Esophagus (tissue), 2 donors: ENCODE results near the gene SLC35F3. TPM values are rescaled to one million over a fixed set of nuclear protein-coding genes. Genes with fewer than 3 reads are reported as not detected.

ENCODE experiments used
- H3K27ac ChIP-seq, 2 donors: one replicate each; pipeline ENCODE4 v1.5.1; 2013; ENCODE audit warnings: low read depth in 2 of 2, mild to moderate bottlenecking in 2 of 2, inconsistent platforms in 1 of 2, low read length in 1 of 2, moderate library complexity in 1 of 2
- H3K27me3 ChIP-seq, 2 donors: one replicate each; pipeline ENCODE4 v1.6.1; 2013; ENCODE audit warnings: low read length in 2 of 2, control low read depth in 1 of 2, mild to moderate bottlenecking in 1 of 2; ENCODE audit not compliant: insufficient read depth in 2 of 2, control insufficient read depth in 1 of 2
- H3K36me3 ChIP-seq, 2 donors: one replicate each; pipeline ENCODE4 v1.6.1; 2013; ENCODE audit warnings: low read length in 1 of 2; ENCODE audit not compliant: control insufficient read depth in 2 of 2, insufficient read depth in 2 of 2
- H3K4me1 ChIP-seq, 2 donors: one replicate each; pipeline ENCODE4 v1.6.1; 2013; ENCODE audit warnings: low read length in 1 of 2; ENCODE audit not compliant: control insufficient read depth in 2 of 2, insufficient read depth in 2 of 2
- H3K4me3 ChIP-seq, 2 donors: one replicate each; pipeline ENCODE4 v1.5.1; 2013; ENCODE audit warnings: low read length in 2 of 2, mild to moderate bottlenecking in 2 of 2, low read depth in 1 of 2, moderate library complexity in 1 of 2
- H3K9me3 ChIP-seq, 2 donors: one replicate each; pipeline ENCODE4 v1.6.1; 2013; ENCODE audit warnings: mild to moderate bottlenecking in 2 of 2, low read depth in 1 of 2, low read length in 1 of 2, moderate library complexity in 1 of 2; ENCODE audit not compliant: control insufficient read depth in 2 of 2, insufficient read depth in 1 of 2
- WGBS, 2 donors: extraction: QIAGEN DNeasy Blood & Tissue Kit; methylation state at CpG; one replicate each; pipeline ENCODE4 v1.1.7; 2013; 5-methylcytosine and 5-hydroxymethylcytosine counted together
- polyA plus RNA-seq, 2 donors: library from polyadenylated mRNA; stranded (reverse); fragments of 200-250 nt; gene quantifications; one replicate each; pipeline ENCODE4 v1.2.3, GENCODE V29; 2013
- donor health status: healthy with polysubstance abuse.
- donor health status: Bipolar disorder and iron deficiency.

SLC35F3 gene
- polyA plus RNA-seq, 2 donors, result 0.24 to 0.69 TPM

- WGBS, 2 donors, result 82 to 86% methylated on average over 3 of the region's 3 CpGs
Measured at GRCh38 chr1:234361102-234361603, 456.7 kb downstream of the SLC35F3 start.

GRCh38 chr1:234362558-234362957 is 458.1 kb downstream of the SLC35F3 start:
- Histone ChIP-seq H3K36me3 (no peaks in the 10 kb centered on the region), H3K4me3 (no peak overlapping the region), H3K4me1 (no peaks in the 10 kb centered on the region), H3K27me3 (no peaks in the 10 kb centered on the region), H3K27ac (no peak overlapping the region), H3K9me3 (no peaks in the 10 kb centered on the region)
- 73 to 85% methylated on average over 2 of the region's 2 CpGs for WGBS, 2 donors

More at GRCh38 chr1:234361102-234361603, 456.7 kb downstream of the SLC35F3 start:
- Histone ChIP-seq H3K36me3 (no peaks in the 10 kb centered on the region), H3K27ac (no peak overlapping the region), H3K4me3 (no peak overlapping the region), H3K27me3 (no peaks in the 10 kb centered on the region), H3K9me3 (no peaks in the 10 kb centered on the region), H3K4me1 (no peaks in the 10 kb centered on the region)

DNA sequence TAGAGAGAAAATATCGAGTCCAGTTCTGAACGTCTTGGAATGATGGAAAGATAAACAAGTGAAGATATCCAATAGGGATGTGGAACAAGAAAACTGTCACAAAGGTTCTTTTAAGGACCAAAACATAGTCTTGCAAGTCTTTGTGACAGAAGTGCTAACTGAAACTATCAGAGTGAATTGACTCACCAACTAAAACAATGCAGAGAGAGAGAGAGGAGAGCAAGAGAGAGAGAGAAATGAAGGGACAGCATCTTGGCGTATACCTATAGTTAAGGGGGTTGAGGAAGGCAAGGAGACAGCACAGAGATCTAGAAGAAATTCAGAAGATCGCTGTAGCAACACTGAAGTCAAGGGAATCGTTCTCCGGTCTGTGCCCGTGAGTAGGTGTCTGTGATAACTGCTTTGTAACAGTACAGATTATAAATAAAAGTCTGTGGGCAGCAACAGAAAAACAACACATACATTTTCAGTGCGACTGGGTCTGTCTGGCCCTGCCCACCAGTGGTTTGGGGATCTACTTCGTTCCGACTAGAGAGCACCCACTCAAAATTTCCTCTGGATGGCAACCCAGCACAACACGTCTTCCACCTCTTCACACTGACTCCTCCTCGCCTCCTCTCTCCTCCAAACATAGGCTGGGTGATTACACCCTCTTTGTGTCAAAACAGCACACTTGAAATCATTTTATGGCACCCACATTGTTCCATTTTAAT is 464.0 kb downstream of the SLC35F3 start:
- no peaks in the 10 kb centered on the region for H3K9me3 ChIP-seq
- WGBS, 2 donors, result 74 to 78% methylated on average over 12 of the region's 12 CpGs
- H3K27ac ChIP-seq, result no peak overlapping the region
- no peak overlapping the region for H3K4me3 ChIP-seq
- H3K36me3 ChIP-seq, result no peaks in the 10 kb centered on the region
- no peaks in the 10 kb centered on the region for H3K27me3 ChIP-seq
- no peaks in the 10 kb centered on the region for H3K4me1 ChIP-seq

DNA sequence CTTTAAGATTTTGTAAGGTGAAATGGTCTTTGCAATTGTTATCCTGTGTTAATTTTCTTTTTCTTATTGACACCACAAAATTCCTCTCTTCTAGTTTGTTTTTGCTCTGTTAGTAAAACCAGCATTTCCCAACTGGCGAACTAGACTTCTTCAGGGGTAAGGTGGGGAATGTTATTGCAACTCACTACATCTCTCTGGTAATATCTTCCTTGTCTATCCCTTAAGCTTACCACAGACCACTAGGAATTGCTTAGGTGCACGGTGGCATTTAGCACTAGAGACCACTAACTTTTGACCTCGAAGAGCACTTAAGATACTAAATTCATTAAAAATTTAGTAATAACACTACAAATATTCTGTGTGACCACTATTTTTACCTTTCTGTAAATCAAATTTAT is 464.6 kb downstream of the SLC35F3 start:
- H3K27ac ChIP-seq, result no peak overlapping the region

GRCh38 chr1:234369784-234370183 is 465.3 kb downstream of the SLC35F3 start:
- 48 to 64% methylated on average over 1 of the region's 1 CpG for WGBS, 2 donors
- Histone ChIP-seq H3K4me1 (no peaks in the 10 kb centered on the region), H3K36me3 (no peaks in the 10 kb centered on the region), H3K27ac (no peak overlapping the region), H3K4me3 (no peak overlapping the region), H3K27me3 (no peaks in the 10 kb centered on the region), H3K9me3 (no peaks in the 10 kb centered on the region)

More for the DNA sequence above, 464.6 kb downstream of the SLC35F3 start:
- WGBS, 2 donors, result 87% methylated on average over 3 of the region's 3 CpGs
- no peaks in the 10 kb centered on the region for H3K36me3 ChIP-seq
- no peaks in the 10 kb centered on the region for H3K4me1 ChIP-seq
- no peak overlapping the region for H3K4me3 ChIP-seq
- H3K9me3 ChIP-seq, result no peaks in the 10 kb centered on the region
- no peaks in the 10 kb centered on the region for H3K27me3 ChIP-seq

DNA sequence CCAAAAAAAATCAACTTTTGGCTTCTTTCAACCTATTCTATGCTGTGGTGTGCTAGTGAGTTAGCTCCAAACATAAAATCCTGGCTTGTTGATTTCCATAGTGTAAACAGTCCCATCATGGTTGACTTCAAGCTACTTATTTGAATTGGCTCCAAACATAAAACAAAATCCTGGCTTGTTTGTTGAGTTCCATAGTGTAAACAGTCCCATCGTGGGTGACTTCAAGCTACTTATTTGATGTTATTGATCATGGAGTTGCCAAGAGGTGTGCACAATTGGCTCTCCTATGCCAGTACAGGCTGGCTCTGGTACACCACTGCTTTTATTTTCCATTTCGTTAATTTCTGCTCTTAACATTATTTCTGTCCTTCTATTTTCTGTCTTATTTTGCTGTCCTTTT is 466.9 kb downstream of the SLC35F3 start:
- Histone ChIP-seq H3K27ac (no peak overlapping the region), H3K4me1 (peaks cover 0 to 2% of the 10 kb centered on the region in 2 donors), H3K27me3 (no peaks in the 10 kb centered on the region), H3K4me3 (no peak overlapping the region), H3K36me3 (peaks cover 0 to 4% of the 10 kb centered on the region in 2 donors), H3K9me3 (no peaks in the 10 kb centered on the region)
- 46 to 47% methylated on average over 2 of the region's 2 CpGs for WGBS, 2 donors

DNA sequence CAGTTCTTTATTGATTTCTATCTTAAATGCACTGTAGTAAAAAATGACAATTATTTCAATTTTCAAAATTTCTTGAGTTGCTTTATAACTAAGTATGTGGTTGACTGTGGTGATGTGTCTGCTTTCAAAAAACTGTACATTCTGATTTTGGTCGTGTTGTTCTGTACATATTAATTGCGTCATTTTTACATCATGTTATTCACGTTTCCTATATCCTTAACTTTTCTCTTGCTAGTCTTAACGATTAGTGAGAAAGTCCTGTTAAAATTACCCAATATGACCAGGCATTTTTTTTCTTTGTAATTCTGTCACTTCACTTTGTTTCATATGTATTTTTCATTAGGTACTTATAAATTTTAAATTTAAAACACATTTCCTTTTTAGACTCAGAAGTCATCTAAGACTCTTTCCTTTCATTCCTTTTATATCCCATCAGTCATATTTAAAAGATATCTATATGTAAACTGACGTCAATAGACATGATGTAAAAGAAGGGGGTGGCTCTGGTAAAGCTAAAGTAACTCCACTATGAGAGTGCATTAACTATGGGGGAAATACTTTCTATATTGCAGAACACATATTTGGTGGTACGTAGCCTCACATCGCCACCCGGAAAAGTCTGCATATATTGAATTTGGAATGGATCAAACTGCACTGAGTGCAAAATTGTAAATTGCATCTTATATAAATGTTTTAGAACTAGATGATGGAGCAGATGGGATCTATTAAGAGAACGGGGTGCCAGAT is 467.7 kb downstream of the SLC35F3 start:
- peaks cover 0 to 2% of the 10 kb centered on the region in 2 donors for H3K4me1 ChIP-seq
- WGBS, 2 donors, result 47 to 48% methylated on average over 9 of the region's 9 CpGs
- H3K4me3 ChIP-seq, result peak overlapping the region in 1 of 2 donors; percentile 93
- peaks cover 0 to 6% of the 10 kb centered on the region in 2 donors for H3K36me3 ChIP-seq
- no peak overlapping the region for H3K27ac ChIP-seq
- H3K27me3 ChIP-seq, result no peaks in the 10 kb centered on the region
- no peaks in the 10 kb centered on the region for H3K9me3 ChIP-seq

DNA sequence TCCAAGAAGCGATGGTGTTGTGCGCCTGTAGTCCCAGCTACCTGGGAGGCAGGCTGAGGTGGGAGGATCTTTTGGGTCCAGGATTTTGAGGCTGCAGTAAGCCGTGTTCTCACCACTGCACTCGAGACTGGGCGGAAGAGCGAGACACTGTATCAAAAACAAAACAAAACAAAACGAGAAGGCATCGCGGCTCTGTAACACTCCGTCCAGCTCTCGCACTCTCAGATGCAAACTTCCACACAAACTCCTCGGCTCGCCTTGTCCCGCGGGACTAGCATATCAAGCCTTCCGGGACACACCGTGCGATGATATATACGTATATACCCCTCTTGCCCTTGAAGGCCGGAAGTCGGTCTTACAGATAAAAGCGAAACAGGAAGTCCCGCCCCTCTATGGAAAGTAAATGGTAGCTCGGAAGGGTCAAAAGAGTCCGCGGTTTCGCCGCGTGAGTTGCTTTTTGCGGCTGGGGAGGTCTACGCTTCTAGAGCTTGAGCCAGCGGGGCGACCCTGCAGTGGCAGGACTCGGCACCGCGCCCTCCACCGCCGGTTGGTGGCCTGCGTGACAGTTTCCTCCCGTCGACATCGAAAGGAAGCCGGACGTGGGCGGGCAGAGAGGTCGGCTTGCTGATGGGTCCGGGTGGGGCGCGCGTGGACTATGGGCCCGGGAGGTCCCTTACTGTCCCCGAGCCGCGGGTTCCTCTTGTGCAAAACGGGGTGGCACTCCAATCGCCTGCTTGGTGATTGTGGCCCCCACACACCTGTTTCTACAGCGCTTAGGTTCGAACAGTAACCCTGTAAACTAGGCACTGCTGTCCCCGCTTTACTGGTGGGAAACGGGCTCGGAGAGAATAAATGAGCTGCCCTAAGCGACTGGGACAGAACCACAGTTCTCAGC is 468.8 kb downstream of the SLC35F3 start, which contains the start of gene COA6:
Gene COA6 (plus strand): TSS at position 393 of the 895 bp plus-strand sequence. CDS start 11 bp downstream, at position 404.
- 0% methylated on average over 62 of the region's 62 CpGs for WGBS, 2 donors
- Histone ChIP-seq H3K36me3 (peaks cover 0 to 12% of the 10 kb centered on the region in 2 donors), H3K9me3 (no peaks in the 10 kb centered on the region), H3K4me3 (peak within 1 kb of the TSS; percentile 85 to 93), H3K4me1 (peaks cover 0 to 2% of the 10 kb centered on the region in 2 donors), H3K27me3 (no peaks in the 10 kb centered on the region), H3K27ac (peak within 1 kb of the TSS; percentile 94 to 99)

DNA sequence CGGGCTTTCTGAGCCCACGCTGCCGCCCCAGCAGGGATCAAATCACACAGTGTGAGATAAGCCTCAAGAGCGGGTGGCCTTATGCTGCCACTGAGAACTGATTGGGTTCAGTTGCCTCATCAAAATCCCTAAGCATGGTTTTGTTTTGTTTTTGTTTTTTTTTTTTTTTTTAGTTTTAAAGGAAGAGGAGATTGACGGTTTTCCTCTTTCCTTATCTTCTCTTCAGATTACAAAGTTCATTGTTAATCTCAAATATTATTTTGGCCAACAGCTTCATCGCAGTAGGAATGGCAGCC is 469.4 kb downstream of the SLC35F3 start:
- H3K9me3 ChIP-seq, result no peaks in the 10 kb centered on the region
- peaks cover 0 to 12% of the 10 kb centered on the region in 2 donors for H3K36me3 ChIP-seq
- H3K27me3 ChIP-seq, result no peaks in the 10 kb centered on the region
- 2 to 6% methylated on average over 6 of the region's 6 CpGs for WGBS, 2 donors
- H3K27ac ChIP-seq, result peak overlapping the region; percentile 94 to 99
- H3K4me1 ChIP-seq, result peaks cover 0 to 2% of the 10 kb centered on the region in 2 donors
- peak overlapping the region; percentile 85 to 93 for H3K4me3 ChIP-seq
